GM15510 (cell line): ENCODE measurements around the gene CEACAM1.

Source experiments
- POLR2A ChIP-seq: IDR thresholded peaks from 3 replicates; pipeline ENCODE4 v1.6.1; 2011; ENCODE audit warnings: borderline replicate concordance; ENCODE audit not compliant: insufficient read length; ENCODE audit errors: extremely low read depth

Gene CEACAM1

GRCh38 chr19:42521346-42522030, 6.8 kb downstream of the CEACAM1 start:
- TF ChIP-seq POLR2A, result no peak

DNA sequence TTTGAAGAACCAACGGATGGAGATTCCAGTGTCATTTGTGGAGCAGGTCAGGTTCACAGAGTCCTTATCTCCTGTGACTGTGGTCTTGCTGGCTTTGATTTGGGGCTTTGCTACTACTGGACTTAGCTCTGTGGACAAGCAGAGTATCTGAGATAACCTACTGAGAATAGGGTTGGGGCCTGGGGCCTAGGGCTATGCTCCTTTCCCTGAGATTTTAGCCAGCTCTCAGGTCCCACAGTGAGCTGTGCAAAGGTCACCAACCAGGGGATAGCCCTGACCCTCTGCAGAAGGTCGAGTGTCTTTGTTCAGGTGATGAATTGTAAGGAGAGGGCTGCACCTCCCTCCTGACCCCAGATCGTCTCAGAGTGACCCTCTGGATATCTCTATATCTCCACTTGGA, 9.2 kb downstream of the CEACAM1 start:
- no peak for TF ChIP-seq POLR2A

- TF ChIP-seq POLR2A, result no peak
Measured at GRCh38 chr19:42516771-42517170, 11.5 kb downstream of the CEACAM1 start.

DNA sequence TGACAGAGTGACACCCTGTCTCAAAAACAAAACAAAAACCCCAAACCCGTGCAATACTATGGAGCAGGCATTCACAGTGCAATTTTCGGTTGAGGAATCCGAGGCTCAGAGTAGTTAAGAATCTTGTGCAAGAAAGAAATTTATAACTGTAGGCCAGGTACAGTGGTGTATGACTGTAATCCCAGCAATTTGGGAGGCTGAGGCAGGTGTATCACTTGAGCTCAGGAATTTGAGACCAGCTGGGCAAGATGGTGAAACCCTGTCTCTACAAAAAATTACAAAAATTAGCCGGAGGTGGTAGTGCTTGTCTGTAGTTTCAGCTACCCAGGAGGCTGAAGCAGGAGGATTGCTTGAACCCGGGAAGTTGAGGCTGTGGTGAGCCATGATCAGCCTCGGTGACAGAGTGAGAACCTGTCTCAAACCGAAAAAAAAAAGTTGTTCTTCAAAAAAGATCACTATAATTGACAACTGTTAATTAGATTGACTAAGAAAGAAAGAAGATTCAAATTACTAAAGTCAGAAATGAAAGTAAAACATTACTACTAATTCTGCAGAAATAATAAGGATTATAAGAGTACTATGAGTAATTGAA, 12.9 kb downstream of the CEACAM1 start:
- TF ChIP-seq POLR2A, result no peak

DNA sequence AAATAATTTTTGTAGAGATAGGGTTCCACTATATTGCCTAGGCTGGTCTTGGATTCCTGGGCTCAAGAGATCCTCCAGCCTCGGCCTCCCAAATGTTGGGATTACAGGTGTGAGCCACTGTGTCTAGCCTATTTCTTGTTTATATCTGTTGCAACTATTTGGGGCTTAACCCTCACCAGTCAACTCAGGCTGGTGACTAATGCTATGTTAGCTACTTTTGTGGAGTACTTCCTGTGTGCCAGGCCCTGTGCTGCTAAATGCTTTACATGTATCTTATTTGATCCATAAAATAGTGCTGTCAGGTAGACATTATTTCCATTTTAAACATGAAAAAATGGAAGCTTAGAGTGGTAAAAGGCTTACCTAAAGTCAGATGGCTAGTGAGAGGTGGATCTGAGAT, 13.8 kb downstream of the CEACAM1 start:
- no peak for TF ChIP-seq POLR2A

DNA sequence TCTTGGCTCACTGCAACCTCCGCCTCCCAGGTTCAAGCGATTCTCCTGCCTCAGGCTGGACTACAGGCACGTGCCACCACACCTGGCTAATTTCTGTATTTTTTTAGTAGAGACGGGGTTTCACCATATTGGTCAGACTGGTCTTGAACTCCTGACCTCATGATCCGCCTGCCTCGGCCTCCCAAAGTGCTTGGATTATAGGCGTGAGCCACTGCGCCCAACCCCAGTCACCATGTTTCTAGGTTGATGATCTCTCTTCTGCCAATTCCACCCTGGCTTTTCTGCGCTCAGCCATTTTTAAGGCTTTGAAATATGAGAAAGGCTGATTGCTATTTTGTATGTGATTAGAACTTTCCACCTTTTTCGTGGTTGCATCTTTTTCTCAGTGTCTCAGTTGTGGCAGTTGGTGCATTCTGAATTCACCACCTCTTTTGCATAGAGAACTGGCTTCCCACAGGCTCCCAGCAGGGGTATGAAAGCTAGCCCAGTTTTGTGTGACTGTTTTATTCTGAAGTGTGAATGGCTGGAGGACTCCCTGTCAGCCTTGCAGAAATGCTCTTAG, 15.5 kb downstream of the CEACAM1 start:
- no peak for TF ChIP-seq POLR2A

DNA sequence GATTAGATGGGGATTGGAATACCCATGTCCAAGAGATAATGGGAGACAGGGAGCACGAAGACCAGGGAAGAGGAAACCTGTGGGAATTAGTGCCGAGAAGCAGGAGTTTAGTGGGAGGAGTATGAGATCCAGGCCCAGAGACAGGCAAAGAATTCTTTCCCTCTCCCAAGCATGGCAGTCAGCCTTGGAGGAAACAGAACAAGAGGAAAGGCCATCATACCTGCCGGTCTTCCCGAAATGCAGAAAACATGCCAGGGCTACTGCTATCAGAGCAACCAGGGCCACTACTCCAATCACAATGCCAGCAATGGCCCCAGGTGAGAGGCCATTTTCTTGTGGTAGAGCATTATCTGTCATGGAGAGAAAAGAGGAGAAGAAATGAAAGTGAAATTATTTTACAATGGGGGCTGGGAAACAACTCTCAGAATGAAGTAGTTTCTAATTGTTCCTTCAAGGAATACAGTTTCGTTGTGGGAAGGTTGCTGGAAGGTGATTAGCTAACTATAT, 16.1 kb downstream of the CEACAM1 start:
- no peak for TF ChIP-seq POLR2A

GRCh38 chr19:42511340-42511739, 16.9 kb downstream of the CEACAM1 start:
- TF ChIP-seq POLR2A, result no peak

DNA sequence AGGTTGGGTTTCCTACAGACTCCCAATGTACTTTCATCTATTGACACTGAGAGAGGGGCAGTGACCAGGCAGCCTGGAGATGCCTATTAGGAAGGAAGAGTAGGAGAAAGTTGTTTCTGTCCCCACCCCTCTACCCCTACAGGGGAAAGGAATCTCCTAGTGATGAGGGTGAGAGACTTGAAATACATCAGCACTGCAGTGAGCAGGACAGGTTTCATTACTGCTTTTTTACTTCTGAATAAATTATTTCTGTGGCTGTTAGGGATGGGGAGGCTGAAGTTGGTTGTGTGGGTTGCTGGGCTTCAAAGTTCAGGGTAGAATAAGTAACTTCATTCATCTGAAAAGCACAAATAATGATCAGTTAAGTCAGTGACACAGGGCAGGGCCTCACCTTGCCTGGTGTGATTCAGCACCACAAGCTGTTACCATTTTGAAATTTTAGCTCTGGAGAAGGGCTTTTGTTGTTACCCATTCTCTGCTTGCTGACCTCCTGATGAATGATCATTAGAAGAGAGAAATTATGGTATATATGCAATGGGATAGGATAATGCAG, 19.3 kb downstream of the CEACAM1 start:
- TF ChIP-seq POLR2A, result no peak

GRCh38 chr19:42505066-42505465, 23.2 kb downstream of the CEACAM1 start:
- no peak for TF ChIP-seq POLR2A

DNA sequence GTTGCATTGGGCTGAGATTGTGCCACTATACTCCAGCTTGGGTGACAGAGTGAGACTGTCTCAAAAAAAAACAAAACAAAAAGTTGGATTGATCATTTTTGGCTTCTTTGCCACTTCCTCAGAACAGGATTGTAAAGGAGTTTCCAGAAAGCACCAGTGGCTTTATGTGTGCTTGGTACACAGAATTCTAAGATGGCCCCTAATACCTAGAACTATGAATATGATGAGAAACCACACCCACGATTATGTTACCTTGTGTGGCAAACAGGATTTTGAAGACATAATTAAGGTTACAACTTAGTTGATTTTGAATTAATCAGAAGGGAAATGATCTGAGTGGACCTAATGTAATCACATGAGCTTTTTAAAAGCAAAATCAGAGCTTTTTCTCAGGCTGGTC, 26.5 kb downstream of the CEACAM1 start:
- TF ChIP-seq POLR2A, result no peak

GRCh38 chr19:42498169-42498757, 30.0 kb downstream of the CEACAM1 start:
- no peak for TF ChIP-seq POLR2A

DNA sequence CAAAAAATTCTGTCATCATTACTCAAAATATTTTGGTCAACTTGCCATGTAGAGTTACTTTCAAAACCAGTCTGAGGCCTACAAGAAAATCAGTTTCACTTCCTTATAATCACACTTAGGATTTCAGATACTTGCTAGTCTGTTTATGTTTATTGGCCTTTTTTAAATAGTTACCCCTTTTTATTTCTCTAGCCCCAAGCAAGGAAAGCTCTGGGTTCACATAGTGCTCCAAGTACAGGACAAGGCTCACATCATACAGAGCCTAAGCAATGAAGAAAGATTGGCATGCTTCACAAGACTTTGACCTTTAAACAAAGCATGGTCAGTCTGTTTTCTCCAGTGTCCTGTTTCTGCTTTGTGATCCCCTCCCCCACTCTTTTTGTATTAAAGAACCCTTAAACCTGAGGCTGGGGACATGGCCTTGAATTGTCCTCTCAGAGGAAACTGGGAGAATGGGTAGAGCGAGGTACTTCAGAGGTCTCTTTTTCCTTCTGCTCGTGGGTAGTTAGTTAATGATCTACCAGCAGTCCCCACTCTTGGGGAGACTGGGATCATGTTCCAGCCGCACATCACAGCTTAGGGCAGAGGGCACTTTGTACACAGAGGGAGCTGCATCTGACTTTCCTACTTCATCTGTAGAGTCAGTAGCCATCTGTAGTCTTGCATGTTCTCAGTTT, 30.7 kb downstream of the CEACAM1 start:
- no peak for TF ChIP-seq POLR2A

DNA sequence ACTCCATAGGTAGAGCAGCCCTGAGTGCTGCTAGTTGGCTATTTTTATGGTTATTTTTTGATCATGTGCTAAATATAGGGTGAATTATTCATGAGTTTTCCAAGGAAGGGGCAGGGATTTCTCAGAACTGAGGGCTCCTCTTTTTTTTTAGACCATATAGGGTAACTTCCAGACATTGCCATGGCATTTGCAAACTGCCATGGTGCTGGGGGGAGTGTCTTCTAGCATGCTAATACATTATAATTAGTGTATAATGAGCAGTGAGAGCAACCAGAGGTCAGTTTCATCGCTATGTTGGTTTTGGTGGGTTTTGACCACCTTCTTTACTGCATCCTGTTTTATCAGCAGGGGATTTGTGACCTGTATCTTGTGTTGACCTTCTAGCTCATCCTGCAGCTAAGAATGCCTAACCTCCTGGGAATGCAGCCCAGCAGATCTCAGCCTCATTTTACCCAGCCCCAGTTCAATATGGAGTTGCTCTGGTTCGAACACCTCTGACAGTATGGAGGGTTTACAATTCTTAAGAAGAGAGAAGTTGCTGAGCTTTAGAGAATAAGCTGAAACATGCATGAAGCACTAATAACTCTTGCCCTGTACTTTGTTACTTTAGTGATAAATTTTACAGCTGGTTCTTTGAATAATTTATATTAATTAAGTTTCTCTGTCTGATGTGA, 31.7 kb downstream of the CEACAM1 start:
- no peak for TF ChIP-seq POLR2A
